ENCODE results near the gene SLC7A9.
"Not testable (repeated sequence)": the region's sequence is repeated elsewhere in the genome, so short reads cannot be mapped to it uniquely, and the experiment has no call there.

The SLC7A9 gene

GRCh38 chr19:32887572-32888215 lies 18.1 kb upstream of the SLC7A9 start:
- Histone ChIP-seq H3K9ac (ENCODE audit: low read length) (no peak overlapping the region), H4K20me1 (ENCODE audit: insufficient read depth, low read length) (no peaks in the 10 kb centered on the region), H3K4me1 (ENCODE audit: insufficient read depth, low read length, severe bottlenecking) (no peaks in the 10 kb centered on the region), H3F3A (ENCODE audit: insufficient read depth, low read length) (no peaks in the 10 kb centered on the region), H3K4me2 (ENCODE audit: low read length) (no peak overlapping the region), H3K36me3 (ENCODE audit: insufficient read depth, low read length) (no peaks in the 10 kb centered on the region; the same call in 1 of the 2 replicates), H3K27me3 (ENCODE audit: insufficient read depth, low read length) (no peaks in the 10 kb centered on the region), H3K79me2 (ENCODE audit: insufficient read depth, low read length) (no peaks in the 10 kb centered on the region), H3K27ac (ENCODE audit: low read depth, low read length, poor library complexity, severe bottlenecking) (no peak overlapping the region), H3K9me2 (ENCODE audit: low read depth, low read length) (no peaks in the 10 kb centered on the region), H3K9me3 (ENCODE audit: low read length) (peaks cover 3% of the 10 kb centered on the region; the same call in 1 of the 2 replicates), H2AFZ (ENCODE audit: low read length) (no peak overlapping the region), H3K4me3 (ENCODE audit: low read depth, low read length, poor library complexity, severe bottlenecking) (no peak overlapping the region)
- TF ChIP-seq CTCF (IDR thresholded peaks at IDR 0.05; ENCODE audit: low read length): no peak
- TF ChIP-seq EZH2 (IDR thresholded peaks at IDR 0.05; ENCODE audit: borderline replicate concordance, low read length): no peak

- Histone ChIP-seq H3K9ac (ENCODE audit: low read length) (no peak overlapping the region), H2AFZ (ENCODE audit: low read length) (no peak overlapping the region), H3K27me3 (ENCODE audit: insufficient read depth, low read length) (no peaks in the 10 kb centered on the region), H3K79me2 (ENCODE audit: insufficient read depth, low read length) (no peaks in the 10 kb centered on the region), H3K36me3 (ENCODE audit: insufficient read depth, low read length) (no peaks in the 10 kb centered on the region), H4K20me1 (ENCODE audit: insufficient read depth, low read length) (no peaks in the 10 kb centered on the region), H3K4me3 (ENCODE audit: low read depth, low read length, poor library complexity, severe bottlenecking) (no peak overlapping the region), H3K27ac (ENCODE audit: low read depth, low read length, poor library complexity, severe bottlenecking) (no peak overlapping the region), H3F3A (ENCODE audit: insufficient read depth, low read length) (no peaks in the 10 kb centered on the region), H3K9me3 (ENCODE audit: low read length) (no peaks in the 10 kb centered on the region), H3K4me1 (ENCODE audit: insufficient read depth, low read length, severe bottlenecking) (no peaks in the 10 kb centered on the region), H3K4me2 (ENCODE audit: low read length) (no peak overlapping the region), H3K9me2 (ENCODE audit: low read depth, low read length) (no peaks in the 10 kb centered on the region)
- no peak for TF ChIP-seq EZH2 (IDR thresholded peaks at IDR 0.05; ENCODE audit: borderline replicate concordance, low read length)
- TF ChIP-seq CTCF (IDR thresholded peaks at IDR 0.05; ENCODE audit: low read length): no peak
These were observed 16.7 kb upstream of the SLC7A9 start for GRCh38 chr19:32886241-32886640.

- H3K4me2 ChIP-seq (ENCODE audit: low read length); H3K4me3 ChIP-seq (ENCODE audit: low read depth, low read length, poor library complexity, severe bottlenecking); H4K20me1 ChIP-seq (ENCODE audit: insufficient read depth, low read length); H3K4me1 ChIP-seq (ENCODE audit: insufficient read depth, low read length, severe bottlenecking); H3K36me3 ChIP-seq (ENCODE audit: insufficient read depth, low read length); H3K27me3 ChIP-seq (ENCODE audit: insufficient read depth, low read length); H3K27ac ChIP-seq (ENCODE audit: low read depth, low read length, poor library complexity, severe bottlenecking); H3K9me3 ChIP-seq (ENCODE audit: low read length); H3F3A ChIP-seq (ENCODE audit: insufficient read depth, low read length); H2AFZ ChIP-seq (ENCODE audit: low read length); H3K9ac ChIP-seq (ENCODE audit: low read length); H3K79me2 ChIP-seq (ENCODE audit: insufficient read depth, low read length); H3K9me2 ChIP-seq (ENCODE audit: low read depth, low read length): not testable (repeated sequence)
These were observed 15.7 kb upstream of the SLC7A9 start for GRCh38 chr19:32885255-32885654.

DNA sequence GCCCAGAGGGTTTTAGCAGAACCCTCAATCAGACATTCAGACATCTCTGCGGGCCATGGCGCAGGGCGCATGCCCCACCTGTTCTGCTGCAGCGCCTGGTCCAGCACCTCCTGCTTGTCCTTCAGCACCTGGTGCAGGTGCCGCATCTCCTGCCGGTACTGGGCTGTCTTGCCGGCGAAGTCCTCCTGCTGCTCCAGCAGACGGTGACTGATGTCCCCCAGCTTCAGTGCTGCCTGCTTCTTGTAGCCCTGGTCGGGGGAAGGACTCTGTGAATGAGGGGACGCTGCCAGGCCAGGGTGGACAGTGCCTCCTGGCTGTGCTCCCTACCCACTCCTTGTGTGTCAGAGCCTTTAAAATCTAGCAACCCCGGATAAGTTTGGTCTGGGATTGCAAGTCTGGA lies 12.2 kb upstream of the SLC7A9 start:
- Histone ChIP-seq H3K36me3 (ENCODE audit: insufficient read depth, low read length) (no peaks in the 10 kb centered on the region), H3K27me3 (ENCODE audit: insufficient read depth, low read length) (no peaks in the 10 kb centered on the region), H3K9me2 (ENCODE audit: low read depth, low read length) (no peaks in the 10 kb centered on the region), H3K4me1 (ENCODE audit: insufficient read depth, low read length, severe bottlenecking) (no peaks in the 10 kb centered on the region), H3K4me3 (ENCODE audit: low read depth, low read length, poor library complexity, severe bottlenecking) (no peak overlapping the region), H3F3A (ENCODE audit: insufficient read depth, low read length) (no peaks in the 10 kb centered on the region), H3K27ac (ENCODE audit: low read depth, low read length, poor library complexity, severe bottlenecking) (no peak overlapping the region), H3K9ac (ENCODE audit: low read length) (no peak overlapping the region), H2AFZ (ENCODE audit: low read length) (no peak overlapping the region), H3K79me2 (ENCODE audit: insufficient read depth, low read length) (no peaks in the 10 kb centered on the region), H4K20me1 (ENCODE audit: insufficient read depth, low read length) (no peaks in the 10 kb centered on the region), H3K9me3 (ENCODE audit: low read length) (no peaks in the 10 kb centered on the region), H3K4me2 (ENCODE audit: low read length) (no peak overlapping the region)
- TF ChIP-seq EZH2 (IDR thresholded peaks at IDR 0.05; ENCODE audit: borderline replicate concordance, low read length) (no peak), CTCF (IDR thresholded peaks at IDR 0.05; ENCODE audit: low read length) (no peak)

All from OCI-LY1 (cell line).